GM21786 (cell line): ENCODE results near the gene FXYD4.
"Not testable (repeated sequence)": the region's sequence is repeated elsewhere in the genome, so short reads cannot be mapped to it uniquely, and the experiment has no call there.

Source experiments
- ATAC-seq: cut with Tn5 transposase; IDR thresholded peaks from one replicate; pipeline ENCODE4 v1.9.1; 2021; ENCODE audit not compliant: unreplicated experiment

The FXYD4 gene

GRCh38 chr10:43371418-43371817 is at the start of gene FXYD4:
Gene FXYD4, plus strand, starts transcription at chr10:43371636. Its CDS starts 2,111 bp downstream, at chr10:43373747.
- ATAC-seq: no peak

DNA sequence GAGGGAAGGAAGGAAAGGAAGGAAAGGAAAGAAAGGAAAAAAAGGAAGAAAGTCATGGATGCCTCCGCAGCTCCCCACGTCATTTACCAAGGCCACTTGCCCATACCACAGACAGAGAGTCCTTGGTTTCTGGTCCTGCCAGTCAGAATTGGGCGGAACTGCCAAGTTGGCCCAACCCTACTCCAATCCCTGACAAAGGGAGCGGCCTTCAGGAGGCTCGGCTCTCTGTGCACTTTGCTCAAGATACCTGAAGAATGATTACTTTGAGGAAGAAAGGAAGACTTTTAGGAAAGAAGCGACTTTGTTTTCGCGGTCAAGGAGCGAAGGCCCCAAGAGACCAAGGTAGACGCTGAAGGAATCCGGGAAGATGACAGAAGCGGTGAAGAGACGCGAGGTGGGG is 49.1 kb upstream of the FXYD4 start:
- no peak for ATAC-seq

DNA sequence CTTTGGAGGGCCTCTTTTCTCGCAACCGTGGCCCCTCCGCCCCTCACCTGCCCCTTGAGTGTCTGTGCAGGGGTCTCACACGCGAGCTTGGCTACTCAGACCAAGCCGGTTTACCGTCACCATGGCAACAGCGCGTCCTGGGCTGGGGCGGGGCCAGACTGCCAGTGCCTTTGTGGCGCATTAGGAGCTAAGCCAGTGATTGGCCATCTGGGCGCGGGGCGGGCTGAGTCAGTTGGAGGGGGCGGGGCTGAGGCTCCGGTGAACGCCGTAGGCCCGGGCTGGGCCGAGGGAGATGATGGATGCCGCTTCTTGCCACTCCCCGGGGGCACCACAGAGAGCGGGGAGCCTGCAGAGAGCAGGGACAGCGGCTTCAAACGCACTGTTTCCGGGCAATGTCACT is 48.7 kb upstream of the FXYD4 start:
- peak; percentile 65 for ATAC-seq

- no peak for ATAC-seq
Measured at GRCh38 chr10:43323245-43323644, 48.2 kb upstream of the FXYD4 start.

DNA sequence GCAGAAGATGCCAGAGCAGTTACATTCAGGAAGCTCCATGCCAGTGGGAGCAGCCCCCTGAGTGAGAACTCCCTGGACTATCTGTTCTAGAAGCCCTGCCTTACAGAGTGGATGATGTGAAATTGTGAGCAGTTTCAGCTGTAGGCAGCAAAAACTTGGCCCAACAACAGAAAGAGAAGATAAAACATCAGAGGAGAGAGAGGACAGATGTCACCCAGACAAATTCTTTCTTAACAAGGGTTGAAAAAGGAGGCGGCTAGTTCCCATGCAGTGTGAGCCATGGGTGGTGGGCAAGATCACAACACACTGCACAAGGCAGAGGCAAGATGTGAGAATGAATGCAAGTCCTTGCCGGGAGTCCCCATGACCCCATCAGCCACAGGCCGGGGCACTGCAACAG is 46.6 kb upstream of the FXYD4 start:
- no peak for ATAC-seq

DNA sequence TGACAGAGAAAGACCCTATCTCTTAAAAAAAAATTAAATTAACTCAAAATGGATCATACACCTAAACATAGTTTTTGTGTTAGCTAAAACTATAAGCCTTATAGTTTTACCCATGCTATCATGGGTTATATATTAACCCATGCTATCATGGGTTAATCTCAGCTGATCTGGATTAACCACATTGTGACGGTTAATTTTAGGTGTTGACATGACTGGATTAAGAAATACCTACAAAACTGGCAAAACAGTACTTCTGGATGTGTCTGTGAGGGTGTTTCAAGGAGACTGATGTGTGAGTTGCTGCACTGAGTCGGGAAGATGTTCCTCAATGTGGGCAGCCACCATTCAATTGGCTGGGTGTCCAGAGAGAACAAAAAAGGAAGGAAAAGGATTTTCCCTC is 44.3 kb upstream of the FXYD4 start:
- ATAC-seq: no peak

GRCh38 chr10:43327986-43328385 is 43.5 kb upstream of the FXYD4 start:
- no peak for ATAC-seq

DNA sequence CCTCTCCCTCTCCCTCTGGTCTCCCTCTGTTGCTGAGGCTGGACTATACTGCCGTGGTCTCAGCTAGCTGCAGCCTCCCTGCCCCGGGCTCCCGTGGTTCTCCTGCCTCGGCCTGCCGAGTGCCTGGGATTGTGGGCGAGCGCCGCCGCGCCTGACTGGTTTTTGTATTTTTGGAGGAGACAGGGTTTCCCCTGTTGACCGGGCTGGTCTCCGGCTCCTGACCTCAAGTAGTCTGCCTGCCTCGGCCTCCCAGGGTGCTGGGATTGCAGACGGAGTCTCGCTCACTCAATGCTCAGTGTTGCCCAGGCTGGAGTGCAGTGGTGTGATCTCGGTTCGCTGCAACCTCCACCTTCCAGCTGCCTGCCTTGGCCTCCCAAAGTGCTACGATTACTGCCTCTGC is 42.6 kb upstream of the FXYD4 start:
- ATAC-seq: not testable (repeated sequence)

DNA sequence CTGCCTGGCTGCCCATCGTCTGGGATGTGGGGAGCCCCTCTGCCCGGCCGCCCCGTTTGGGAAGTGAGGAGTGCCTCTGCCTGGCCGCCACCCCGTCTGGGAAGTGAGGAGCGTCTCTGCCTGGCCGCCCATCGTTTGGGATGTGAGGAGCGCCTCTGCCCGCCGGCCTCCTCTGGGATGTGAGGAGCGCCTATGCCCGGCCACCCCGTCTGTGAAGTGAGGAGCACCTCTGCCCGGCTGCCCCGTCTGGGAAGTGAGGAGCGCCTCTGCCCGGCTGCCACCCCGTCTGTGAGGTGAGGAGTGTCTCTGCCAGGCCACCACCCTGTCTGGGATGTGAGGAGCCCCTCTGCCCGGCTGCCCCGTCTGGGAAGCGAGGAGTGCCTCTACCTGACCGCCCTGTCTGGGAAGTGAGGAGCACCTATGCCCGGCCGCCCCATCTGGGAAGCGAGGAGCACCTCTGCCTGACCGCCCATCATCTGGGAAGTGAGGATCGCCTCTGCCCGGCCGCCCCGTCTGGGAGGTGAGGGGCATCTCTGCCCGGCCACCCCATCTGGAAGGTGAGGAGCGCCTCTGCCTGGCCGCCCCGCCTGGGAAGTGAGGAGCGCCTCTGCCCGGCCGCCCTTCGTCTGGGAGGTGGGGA is 42.1 kb upstream of the FXYD4 start:
- ATAC-seq: not testable (repeated sequence)

DNA sequence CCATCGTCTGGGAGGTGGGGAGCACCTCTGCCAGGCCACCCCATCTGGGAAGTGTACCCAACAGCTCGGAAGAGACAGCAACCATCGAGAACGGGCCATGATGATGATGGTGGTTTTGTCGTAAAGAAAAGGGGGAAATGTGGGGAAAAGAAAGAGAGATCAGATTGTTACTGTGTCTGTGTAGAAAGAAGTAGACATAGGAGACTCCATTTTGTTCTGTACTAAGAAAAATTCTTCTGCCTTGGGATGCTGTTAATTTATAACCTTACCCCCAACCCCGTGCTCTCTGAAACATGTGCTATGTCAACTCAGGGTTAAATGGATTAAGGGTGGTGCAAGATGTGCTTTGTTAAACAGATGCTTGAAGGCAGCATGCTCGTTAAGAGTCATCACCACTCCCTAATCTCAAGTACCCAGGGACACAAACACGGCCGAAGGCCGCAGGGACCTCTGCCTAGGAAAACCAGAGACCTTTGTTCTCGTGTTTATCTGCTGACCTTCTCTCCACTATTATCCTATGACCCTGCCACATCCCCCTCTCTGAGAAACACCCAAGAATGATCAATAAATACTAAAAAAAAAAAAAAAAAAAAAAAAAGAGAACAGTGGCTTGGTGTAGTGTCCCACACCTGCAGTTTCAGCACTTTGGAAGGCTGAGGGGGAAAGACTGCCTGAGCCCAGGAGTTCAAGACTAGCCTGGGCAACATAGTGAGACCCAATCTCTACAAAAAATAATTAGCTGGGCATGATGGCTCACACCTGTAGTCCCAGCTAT is 41.2 kb upstream of the FXYD4 start:
- ATAC-seq: not testable (repeated sequence)

GRCh38 chr10:43330824-43331127 is 40.7 kb upstream of the FXYD4 start:
- not testable (repeated sequence) for ATAC-seq

DNA sequence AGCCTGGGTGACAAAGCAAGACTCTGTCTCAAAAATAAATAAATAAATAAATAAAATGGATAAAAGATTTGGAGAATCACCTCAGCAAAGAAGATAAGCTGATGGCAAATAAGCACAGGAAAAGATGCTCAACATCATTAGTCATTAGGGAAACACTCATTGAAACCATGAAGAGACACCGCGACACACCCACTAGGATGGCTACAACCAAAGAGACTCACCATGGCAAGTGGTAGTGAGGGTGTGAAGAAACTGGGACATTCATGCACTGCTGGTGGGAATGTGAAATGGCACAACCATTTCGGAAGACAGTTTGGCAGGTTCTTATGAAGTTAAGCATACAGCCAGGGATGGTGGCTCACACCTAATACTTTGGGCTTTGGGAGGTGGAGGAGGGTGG is 37.8 kb upstream of the FXYD4 start:
- no peak for ATAC-seq

DNA sequence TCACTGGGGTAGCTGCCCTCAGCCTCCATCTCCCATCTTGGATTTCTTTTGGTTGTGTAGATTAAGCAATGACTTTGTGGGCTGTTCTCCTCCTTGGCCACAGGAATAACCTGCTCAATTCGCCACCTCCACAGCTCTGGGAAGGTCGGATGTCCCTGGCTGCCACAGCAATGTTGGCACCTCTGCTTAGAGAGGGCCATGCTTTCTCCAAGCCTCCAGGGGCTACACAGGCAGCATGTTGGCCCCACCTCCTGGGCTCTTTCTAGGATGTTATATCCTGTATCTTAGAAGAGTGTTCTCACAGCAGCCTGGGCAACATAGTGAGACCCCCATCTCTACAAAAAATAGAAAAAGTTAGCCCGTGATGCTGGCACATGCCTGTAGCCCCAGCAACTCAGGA is 35.4 kb upstream of the FXYD4 start:
- ATAC-seq: no peak

- no peak for ATAC-seq
Measured at GRCh38 chr10:43336641-43337318, 34.7 kb upstream of the FXYD4 start.

- not testable (repeated sequence) for ATAC-seq
Measured at GRCh38 chr10:43337536-43337935, 33.9 kb upstream of the FXYD4 start.

- ATAC-seq: no peak
Measured at GRCh38 chr10:43338117-43338516, 33.3 kb upstream of the FXYD4 start.

GRCh38 chr10:43339136-43339535 is 32.3 kb upstream of the FXYD4 start:
- no peak for ATAC-seq

GRCh38 chr10:43340101-43340500 is 31.3 kb upstream of the FXYD4 start:
- ATAC-seq: no peak

- ATAC-seq: no peak
Measured at GRCh38 chr10:43340619-43341018, 30.8 kb upstream of the FXYD4 start.

DNA sequence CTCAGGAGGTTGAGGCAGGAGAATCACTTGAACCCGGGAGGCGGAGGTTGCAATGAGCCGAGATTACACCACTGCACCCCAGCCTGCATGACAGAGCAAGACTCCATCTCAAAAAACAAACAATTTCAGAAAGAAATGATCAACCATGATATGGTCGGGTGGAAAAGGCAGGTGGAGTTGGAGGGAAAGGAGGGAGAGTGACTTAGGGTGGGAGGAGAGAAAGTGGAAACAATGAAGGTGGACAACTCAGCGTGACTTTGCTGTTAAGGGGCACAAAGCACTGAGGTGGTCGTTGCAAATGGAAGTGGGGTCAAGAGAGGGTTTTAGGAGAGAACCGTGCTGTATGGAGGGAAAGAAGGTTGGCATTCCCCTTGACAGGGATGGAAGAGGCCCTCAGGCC is 30.0 kb upstream of the FXYD4 start:
- ATAC-seq: no peak

- no peak for ATAC-seq
Measured at GRCh38 chr10:43342279-43343125, 28.9 kb upstream of the FXYD4 start.
